ENCODE measurements around the gene SV2B.
"Not testable (repeated sequence)": the region's sequence is repeated elsewhere in the genome, so short reads cannot be mapped to it uniquely, and the experiment has no call there.

Gene SV2B

GRCh38 chr15:91099995-91100813 lies at the start of gene SV2B:
TSS of gene SV2B (plus strand) at chr15:91100257. CDS start at chr15:91226264, 126,007 bp downstream.
- DNase-seq: no peak

- DNase-seq: no peak
Measured at GRCh38 chr15:91051248-91051647, 48.8 kb upstream of the SV2B start.

- no peak for DNase-seq
Measured at GRCh38 chr15:91054816-91055215, 45.2 kb upstream of the SV2B start.

- peak; percentile 77 for DNase-seq
Measured at GRCh38 chr15:91055548-91056331, 44.3 kb upstream of the SV2B start.

- DNase-seq: no peak
Measured at GRCh38 chr15:91061230-91061629, 38.8 kb upstream of the SV2B start.

- DNase-seq: no peak
Measured at GRCh38 chr15:91061997-91062396, 38.1 kb upstream of the SV2B start.

- no peak for DNase-seq
Measured at GRCh38 chr15:91065505-91065904, 34.6 kb upstream of the SV2B start.

GRCh38 chr15:91067036-91067435 lies 33.0 kb upstream of the SV2B start:
- DNase-seq: no peak

GRCh38 chr15:91068436-91068835 lies 31.6 kb upstream of the SV2B start:
- DNase-seq: no peak

GRCh38 chr15:91068966-91069365 lies 31.1 kb upstream of the SV2B start:
- DNase-seq: no peak

- no peak for DNase-seq
Measured at GRCh38 chr15:91070872-91071271, 29.2 kb upstream of the SV2B start.

- no peak for DNase-seq
Measured at GRCh38 chr15:91072161-91072560, 27.9 kb upstream of the SV2B start.

- DNase-seq: no peak
Measured at GRCh38 chr15:91073077-91073476, 27.0 kb upstream of the SV2B start.

- no peak for DNase-seq
Measured at GRCh38 chr15:91073768-91074167, 26.3 kb upstream of the SV2B start.

GRCh38 chr15:91075739-91076138 lies 24.3 kb upstream of the SV2B start:
- peak; percentile 34 for DNase-seq

GRCh38 chr15:91077029-91077428 lies 23.0 kb upstream of the SV2B start:
- DNase-seq: no peak

GRCh38 chr15:91093866-91094265 lies 6.2 kb upstream of the SV2B start:
- DNase-seq: not testable (repeated sequence)

GRCh38 chr15:91098451-91098850 lies 1.6 kb upstream of the SV2B start:
- no peak for DNase-seq

GRCh38 chr15:91099616-91099994 lies 452 bp upstream of the SV2B start:
- DNase-seq: no peak

- peak; percentile 35 for DNase-seq
Measured at GRCh38 chr15:91100814-91101607, 954 bp downstream of the SV2B start.

GRCh38 chr15:91101608-91101920 lies 1.5 kb downstream of the SV2B start:
- DNase-seq: no peak

- DNase-seq: no peak
Measured at GRCh38 chr15:91102546-91103330, 2.7 kb downstream of the SV2B start.

- no peak for DNase-seq
Measured at GRCh38 chr15:91104111-91104510, 4.1 kb downstream of the SV2B start.

Measured in OCI-M1 (cell line).